ENCODE data around the gene ZNHIT3. TPM values are rescaled to one million over a fixed set of nuclear protein-coding genes. Genes with fewer than 3 reads are reported as not detected.

The ZNHIT3 gene
- total RNA-seq = 14.7 and 15.1 TPM in 2 replicates

GRCh38 chr17:36486204-36487194 lies at the start of gene ZNHIT3:
ZNHIT3 (plus strand) TSS chr17:36486681; CDS start chr17:36486700, 19 bp downstream.

GRCh38 chr17:36534840-36535668 lies 48.6 kb downstream of the ZNHIT3 start, which contains the start of the genes MYO19 and PIGW:
MYO19 (minus strand) TSS chr17:36534868; CDS start chr17:36532538, 2,330 bp downstream.
PIGW (plus strand) TSS chr17:36534987; CDS start chr17:36537102, 2,115 bp downstream.

GRCh38 chr17:36544307-36545076 lies 58.0 kb downstream of the ZNHIT3 start, which contains the start of gene GGNBP2:
GGNBP2 (plus strand) TSS chr17:36544919; CDS start chr17:36545725, 806 bp downstream.

Small RNAs within 50 kb of the gene (small RNA-seq; reads per million reads assigned to genes)
- gene RNA5SP439 = not detected

Other genes starting within 250 kb of the ZNHIT3 start
- under 0.01 TPM in 1 of 2 replicates, not detected in the other for gene TBC1D3I, start 222.1 kb upstream of the ZNHIT3 start, total RNA-seq
- gene TBC1D3G, start 162.8 kb upstream of the ZNHIT3 start, total RNA-seq = not detected in 2 replicates
- gene TBC1D3H, start 98.2 kb upstream of the ZNHIT3 start, total RNA-seq = not detected in 2 replicates
- gene MYO19, start 48.2 kb downstream of the ZNHIT3 start, total RNA-seq = 52.9 and 73.5 TPM in 2 replicates
- 6.6 and 9.0 TPM in 2 replicates for gene PIGW, start 48.3 kb downstream of the ZNHIT3 start, total RNA-seq
- 46.5 and 48.1 TPM in 2 replicates for gene GGNBP2, start 58.2 kb downstream of the ZNHIT3 start, total RNA-seq
- 5.1 and 9.6 TPM in 2 replicates for gene DHRS11, start 105.2 kb downstream of the ZNHIT3 start, total RNA-seq
- gene MRM1, start 114.9 kb downstream of the ZNHIT3 start, total RNA-seq = 4.4 and 5.1 TPM in 2 replicates